ENCODE data around the gene IP6K3.
A peak's percentile ranks its signal among the peaks of the same experiment; 100 is the strongest.

Gene IP6K3

GRCh38 chr6:33777398-33778388 lies 31.0 kb upstream of the IP6K3 start:
- no peak for DNase-seq

- DNase-seq = no peak
These were observed 30.1 kb upstream of the IP6K3 start for GRCh38 chr6:33776764-33777163.

- no peak for DNase-seq
These were observed 29.5 kb upstream of the IP6K3 start for GRCh38 chr6:33776186-33776585.

GRCh38 chr6:33774774-33775173 lies 28.1 kb upstream of the IP6K3 start:
- no peak for DNase-seq

- no peak for DNase-seq
These were observed 26.3 kb upstream of the IP6K3 start for GRCh38 chr6:33772902-33773472.

GRCh38 chr6:33772082-33772830 lies 25.6 kb upstream of the IP6K3 start:
- DNase-seq = no peak

GRCh38 chr6:33771146-33772081 lies 24.7 kb upstream of the IP6K3 start:
- DNase-seq = peak; percentile 53

GRCh38 chr6:33770833-33771145 lies 24.1 kb upstream of the IP6K3 start:
- no peak for DNase-seq

GRCh38 chr6:33770124-33770832 lies 23.6 kb upstream of the IP6K3 start:
- DNase-seq = no peak

- DNase-seq = no peak
These were observed 22.6 kb upstream of the IP6K3 start for GRCh38 chr6:33769248-33769821.

- DNase-seq = peak; percentile 50
These were observed 22.0 kb upstream of the IP6K3 start for GRCh38 chr6:33768644-33769120.

- no peak for DNase-seq
These were observed 20.5 kb upstream of the IP6K3 start for GRCh38 chr6:33766921-33767907.

GRCh38 chr6:33765368-33765767 lies 18.7 kb upstream of the IP6K3 start:
- DNase-seq = no peak

- no peak for DNase-seq
These were observed 17.3 kb upstream of the IP6K3 start for GRCh38 chr6:33764036-33764435.

- no peak for DNase-seq
These were observed 16.8 kb upstream of the IP6K3 start for GRCh38 chr6:33763483-33763882.

- DNase-seq = no peak
These were observed 16.0 kb upstream of the IP6K3 start for GRCh38 chr6:33762713-33763112.

GRCh38 chr6:33761922-33762629 lies 15.4 kb upstream of the IP6K3 start:
- peak; percentile 9 for DNase-seq

GRCh38 chr6:33761581-33761921 lies 14.8 kb upstream of the IP6K3 start:
- DNase-seq = no peak

GRCh38 chr6:33759887-33760629 lies 13.4 kb upstream of the IP6K3 start:
- DNase-seq = no peak

Data from CD4-positive, alpha-beta T cell treated with Interferon gamma for 1 hour (primary cell).